Anterior cingulate cortex (tissue), 58 donors: ENCODE data around the gene UPF1.
A peak's percentile ranks its signal among the peaks of the same experiment; 100 is the strongest.

Source experiments
- DNase-seq, 58 donors: peaks; one replicate each; lab custom pipeline; 2025; lab: John Stamatoyannopoulos, UW

Gene UPF1

GRCh38 chr19:18853755-18854427, 22.1 kb downstream of the UPF1 start:
- peak in 1 of 58 donors; percentile 24 for DNase-seq

GRCh38 chr19:18854982-18855381, 23.2 kb downstream of the UPF1 start:
- no peak for DNase-seq

DNA sequence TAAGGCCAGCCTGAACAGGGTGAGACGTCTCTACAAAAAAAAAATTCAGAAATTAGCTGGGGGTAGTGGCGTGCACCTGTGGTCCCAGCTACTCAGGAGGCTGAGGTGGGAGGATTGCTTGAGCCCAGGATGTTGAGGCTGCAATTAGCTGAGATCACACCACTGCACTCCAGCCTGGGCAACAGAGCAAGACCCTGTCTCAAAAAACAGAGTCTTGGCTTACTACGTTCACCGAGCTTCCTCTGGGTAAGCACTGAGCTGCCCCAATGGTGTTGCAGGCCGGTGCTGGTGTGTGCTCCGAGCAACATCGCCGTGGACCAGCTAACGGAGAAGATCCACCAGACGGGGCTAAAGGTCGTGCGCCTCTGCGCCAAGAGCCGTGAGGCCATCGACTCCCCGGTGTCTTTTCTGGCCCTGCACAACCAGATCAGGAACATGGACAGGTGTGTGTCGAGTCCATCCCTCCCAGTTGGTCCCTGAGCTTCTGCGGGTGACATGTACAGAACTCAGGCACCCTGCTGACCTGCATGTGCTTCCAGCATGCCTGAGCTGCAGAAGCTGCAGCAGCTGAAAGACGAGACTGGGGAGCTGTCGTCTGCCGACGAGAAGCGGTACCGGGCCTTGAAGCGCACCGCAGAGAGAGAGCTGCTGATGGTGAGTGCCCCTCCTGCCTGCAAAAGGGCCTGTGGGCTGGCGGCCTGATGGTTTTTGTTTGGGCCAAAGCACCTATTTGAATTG, 24.1 kb downstream of the UPF1 start:
- no peak for DNase-seq

- peak in 52 of 58 donors; percentile 13 to 89 (median 68) for DNase-seq
These were observed 24.8 kb downstream of the UPF1 start for GRCh38 chr19:18856385-18857126.

DNA sequence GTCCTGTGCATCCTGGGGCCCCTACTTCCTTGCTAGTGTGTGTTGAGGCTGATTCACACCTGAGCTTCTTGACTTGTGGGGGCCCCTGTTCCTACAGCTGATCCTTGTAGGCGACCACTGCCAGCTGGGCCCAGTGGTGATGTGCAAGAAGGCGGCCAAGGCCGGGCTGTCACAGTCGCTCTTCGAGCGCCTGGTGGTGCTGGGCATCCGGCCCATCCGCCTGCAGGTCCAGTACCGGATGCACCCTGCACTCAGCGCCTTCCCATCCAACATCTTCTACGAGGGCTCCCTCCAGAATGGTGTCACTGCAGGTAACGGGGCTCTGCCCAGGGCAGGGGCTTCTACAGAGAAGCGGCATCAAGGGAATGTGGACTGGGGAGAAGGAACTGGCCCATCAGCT, 25.5 kb downstream of the UPF1 start:
- no peak for DNase-seq

- DNase-seq: no peak
These were observed 27.3 kb downstream of the UPF1 start for GRCh38 chr19:18858906-18859646.

- DNase-seq: peak in 8 of 58 donors; percentile 10 to 48 (median 22)
These were observed 28.0 kb downstream of the UPF1 start for GRCh38 chr19:18859676-18860301.

GRCh38 chr19:18860302-18860700, 28.5 kb downstream of the UPF1 start:
- no peak for DNase-seq

GRCh38 chr19:18860725-18861124, 29.0 kb downstream of the UPF1 start:
- DNase-seq: no peak

- peak in 1 of 58 donors; percentile 26 for DNase-seq
These were observed 29.5 kb downstream of the UPF1 start for GRCh38 chr19:18861235-18861634.

- no peak for DNase-seq
These were observed 30.2 kb downstream of the UPF1 start for GRCh38 chr19:18861917-18862316.

DNA sequence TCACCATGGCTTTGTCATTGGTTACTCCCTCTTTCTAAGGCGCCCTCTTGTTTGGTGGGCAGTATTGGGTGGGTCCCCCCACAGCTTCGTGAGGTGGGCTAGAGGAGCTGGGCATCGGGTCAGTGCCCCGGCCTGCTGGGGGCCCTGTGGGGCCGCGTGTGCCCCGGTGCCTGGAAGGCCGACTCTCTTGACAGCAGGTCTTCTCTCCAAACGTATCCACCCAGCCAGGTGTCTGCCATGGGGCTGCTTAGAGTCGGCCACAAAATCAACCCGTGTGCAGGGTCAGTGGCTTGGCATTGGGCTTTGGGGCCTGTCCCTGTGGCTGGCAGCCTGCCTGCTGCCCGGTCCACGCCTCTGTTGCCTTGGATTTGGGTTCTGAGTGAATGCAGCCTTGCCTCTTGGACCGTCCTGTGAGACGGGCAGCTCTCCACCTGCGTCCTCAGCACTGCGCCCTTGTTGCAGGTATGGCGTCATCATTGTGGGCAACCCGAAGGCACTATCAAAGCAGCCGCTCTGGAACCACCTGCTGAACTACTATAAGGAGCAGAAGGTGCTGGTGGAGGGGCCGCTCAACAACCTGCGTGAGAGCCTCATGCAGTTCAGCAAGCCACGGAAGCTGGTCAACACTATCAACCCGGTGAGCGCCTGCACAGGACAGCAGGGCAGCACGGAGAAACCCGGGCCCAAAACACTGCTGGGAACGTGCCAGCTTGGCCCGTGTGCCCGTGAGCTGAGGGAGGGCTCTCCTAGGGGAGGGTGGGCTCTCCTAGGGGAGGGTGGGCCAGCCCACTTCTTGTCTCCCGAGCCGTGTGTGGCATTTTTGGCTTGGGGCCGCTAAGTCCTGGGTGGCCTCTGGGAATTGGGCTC, 31.4 kb downstream of the UPF1 start:
- peak in 3 of 58 donors; percentile 17 to 21 (median 18) for DNase-seq

DNA sequence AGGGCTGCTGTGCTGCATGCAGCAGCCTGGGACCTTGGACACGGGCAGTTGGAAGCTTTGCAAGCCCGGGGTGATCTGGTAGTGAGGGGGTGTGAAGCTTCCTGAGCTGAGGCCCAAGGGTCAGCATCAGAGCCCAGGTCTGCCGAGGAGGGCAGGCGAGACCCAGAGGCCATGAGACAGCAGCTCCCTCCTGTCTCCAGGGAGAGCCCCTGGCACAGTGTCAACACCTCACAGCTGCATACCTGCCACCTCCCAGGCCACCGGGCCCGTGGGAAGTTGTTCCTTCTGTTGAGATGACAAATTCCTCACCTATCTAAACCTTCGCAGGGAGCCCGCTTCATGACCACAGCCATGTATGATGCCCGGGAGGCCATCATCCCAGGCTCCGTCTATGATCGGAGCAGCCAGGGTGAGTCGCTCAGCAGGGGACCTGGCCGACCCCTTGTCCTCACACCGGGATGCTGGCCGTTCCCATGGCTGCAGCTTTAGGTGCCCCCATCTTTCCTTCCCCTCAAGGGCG, 32.1 kb downstream of the UPF1 start:
- DNase-seq: no peak

- no peak for DNase-seq
These were observed 33.6 kb downstream of the UPF1 start for GRCh38 chr19:18865106-18865972.

GRCh38 chr19:18865973-18866799, 34.4 kb downstream of the UPF1 start:
- DNase-seq: peak in 48 of 58 donors; percentile 10 to 75 (median 36)

GRCh38 chr19:18866800-18867123, 35.0 kb downstream of the UPF1 start:
- no peak for DNase-seq

DNA sequence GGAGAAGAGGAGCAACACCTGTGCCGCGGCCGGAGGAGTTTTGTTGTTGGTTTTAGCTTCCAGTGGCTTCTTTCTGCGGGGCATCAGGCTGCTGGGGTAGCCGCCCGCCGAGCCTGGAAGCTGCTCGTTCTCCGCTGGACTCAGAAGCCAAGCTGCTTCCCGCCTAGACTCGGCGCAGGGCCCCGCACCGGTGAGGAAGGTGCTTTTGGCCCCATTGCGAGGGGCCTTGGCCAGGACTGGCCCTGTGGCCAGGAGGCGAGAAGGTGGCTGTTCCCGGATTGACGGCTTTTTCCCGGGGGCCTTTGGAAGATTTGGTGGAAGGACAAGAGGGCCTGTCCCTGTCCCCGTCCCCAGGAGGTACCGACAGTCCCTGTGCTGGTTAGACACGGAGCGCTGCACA, 35.4 kb downstream of the UPF1 start:
- DNase-seq: no peak
